Small intestine (tissue), 7 donors: ENCODE data around the gene JUNB. TPM values are rescaled to one million over a fixed set of nuclear protein-coding genes. Genes with fewer than 3 reads are reported as not detected.
"Not testable (repeated sequence)": the region's sequence is repeated elsewhere in the genome, so short reads cannot be mapped to it uniquely, and the experiment has no call there.

Source experiments
- DNase-seq, 2 donors: peaks; one replicate each; pipeline versions ENCODE4 v3.0.0 to v3.0.0-alpha.2; 2013
- FAIRE-seq: peaks from 2 replicates; lab custom pipeline; 2012; peaks lifted over from hg19 to GRCh38; lab: Jason Lieb, UNC
- H3K27ac ChIP-seq, 3 donors: one replicate each; pipeline ENCODE4 v1.5.1; 2013; ENCODE audit warnings: low read length in 2 of 3, mild to moderate bottlenecking in 2 of 3, control low read depth in 1 of 3, inconsistent platforms in 1 of 3, low read depth in 1 of 3, moderate library complexity in 1 of 3
- H3K27me3 ChIP-seq, 3 donors: one replicate each; pipeline ENCODE4 v1.6.1; 2013; ENCODE audit warnings: low read length in 3 of 3, inconsistent platforms in 1 of 3; ENCODE audit not compliant: control insufficient read depth in 3 of 3, insufficient read depth in 3 of 3
- H3K36me3 ChIP-seq, 3 donors: one replicate each; pipeline ENCODE4 v1.6.1; 2013; ENCODE audit warnings: low read length in 3 of 3, inconsistent platforms in 1 of 3, low read depth in 1 of 3, mild to moderate bottlenecking in 1 of 3, moderate library complexity in 1 of 3; ENCODE audit not compliant: control insufficient read depth in 3 of 3, insufficient read depth in 2 of 3
- H3K4me1 ChIP-seq, 3 donors: one replicate each; pipeline ENCODE4 v1.6.1; 2013; ENCODE audit warnings: low read length in 2 of 3, inconsistent platforms in 1 of 3, low read depth in 1 of 3, mild to moderate bottlenecking in 1 of 3, moderate library complexity in 1 of 3; ENCODE audit not compliant: control insufficient read depth in 3 of 3, insufficient read depth in 2 of 3
- H3K4me3 ChIP-seq, 3 donors: one replicate each; pipeline ENCODE4 v1.5.1; 2013; ENCODE audit warnings: low read length in 3 of 3, control low read depth in 1 of 3, inconsistent platforms in 1 of 3, low read depth in 1 of 3, mild to moderate bottlenecking in 1 of 3, moderate library complexity in 1 of 3
- H3K9me3 ChIP-seq, 2 donors: one replicate each; pipeline ENCODE4 v1.6.1; 2013; ENCODE audit warnings: low read depth in 1 of 2, low read length in 1 of 2; ENCODE audit not compliant: control insufficient read depth in 2 of 2, insufficient read depth in 1 of 2
- WGBS, 3 donors: extraction: QIAGEN DNeasy Blood & Tissue Kit; methylation state at CpG; one replicate each; pipeline ENCODE4 v1.1.7; 2013; 5-methylcytosine and 5-hydroxymethylcytosine counted together
- polyA plus RNA-seq, 4 donors: library from polyadenylated mRNA; stranded (reverse) in 3 of 4; unstranded in 1 of 4; fragments of 200-250 nt in 3 of 4; fragments of 120-200 nt in 1 of 4; gene quantifications; one replicate each; pipeline versions ENCODE4 v1.2.1 to v1.2.3, GENCODE V29; 2013
- donor health status: healthy with polysubstance abuse.
- donor health status: control.
- donor health status: control.
- donor health status: Bipolar disorder and iron deficiency.
- donor health status: healthy.

Gene JUNB
- polyA plus RNA-seq, 4 donors = 44.7 to 234 (median 135) TPM

DNA sequence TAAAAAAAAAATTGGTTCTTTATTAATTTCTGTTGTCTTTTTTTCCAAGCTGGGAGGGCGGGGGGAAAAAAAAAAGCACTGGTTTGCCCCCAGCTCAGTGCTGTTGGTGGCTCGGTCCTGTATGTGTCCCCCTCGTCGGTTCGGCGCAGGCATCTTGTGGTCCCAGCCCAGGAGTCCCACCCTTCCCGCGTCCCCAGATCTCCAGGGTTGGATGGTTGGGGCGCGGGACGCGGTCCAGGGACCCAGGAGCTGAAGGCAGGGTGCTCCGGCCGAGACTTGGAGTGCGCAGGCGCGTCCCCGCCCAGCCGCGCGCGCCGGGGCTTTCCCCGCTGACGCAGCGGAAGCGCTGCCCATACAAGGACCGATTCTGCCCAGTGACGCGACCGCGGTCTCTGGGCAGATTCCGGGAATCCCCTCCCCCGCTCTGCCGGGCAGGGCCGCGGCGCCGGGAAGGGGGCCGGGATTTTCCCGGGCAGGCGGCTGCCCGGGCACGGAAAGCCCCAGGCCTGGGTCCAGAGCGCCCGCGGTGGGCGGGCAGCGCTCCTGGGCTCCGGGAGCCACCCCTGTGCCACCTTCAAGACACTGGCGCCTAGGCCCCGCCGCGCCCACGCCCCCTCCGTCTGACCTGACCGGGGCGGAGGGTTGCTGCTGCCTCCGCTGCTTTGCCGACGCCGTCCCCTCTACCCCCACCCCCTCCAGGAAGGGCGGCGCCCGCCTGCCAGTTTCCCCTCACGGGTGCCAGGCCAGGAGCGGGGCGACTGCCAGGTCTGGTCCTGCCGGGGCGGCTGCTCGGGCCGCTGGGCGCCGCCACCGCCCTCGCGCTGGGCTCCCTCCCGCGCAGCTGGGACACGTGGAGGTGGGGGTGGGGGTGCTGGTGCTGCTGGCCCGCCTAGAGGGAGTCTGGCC lies 2.3 kb downstream of the JUNB start:
- Histone ChIP-seq H3K27ac (peak overlapping the region; percentile 98 to 99 (median 98)), H3K9me3 (no peaks in the 10 kb centered on the region), H3K36me3 (peaks cover 0 to 24% (median 0%) of the 10 kb centered on the region in 3 donors), H3K4me3 (peak overlapping the region; percentile 85 to 97 (median 89)), H3K27me3 (no peaks in the 10 kb centered on the region), H3K4me1 (peaks cover 0 to 46% (median under 1%) of the 10 kb centered on the region in 3 donors)
- 0 to 1% (median 1%) methylated on average over 69 to 81 of the region's 81 CpGs for WGBS, 3 donors
- no peak for FAIRE-seq
- DNase-seq = peak; percentile 94 to 98

DNA sequence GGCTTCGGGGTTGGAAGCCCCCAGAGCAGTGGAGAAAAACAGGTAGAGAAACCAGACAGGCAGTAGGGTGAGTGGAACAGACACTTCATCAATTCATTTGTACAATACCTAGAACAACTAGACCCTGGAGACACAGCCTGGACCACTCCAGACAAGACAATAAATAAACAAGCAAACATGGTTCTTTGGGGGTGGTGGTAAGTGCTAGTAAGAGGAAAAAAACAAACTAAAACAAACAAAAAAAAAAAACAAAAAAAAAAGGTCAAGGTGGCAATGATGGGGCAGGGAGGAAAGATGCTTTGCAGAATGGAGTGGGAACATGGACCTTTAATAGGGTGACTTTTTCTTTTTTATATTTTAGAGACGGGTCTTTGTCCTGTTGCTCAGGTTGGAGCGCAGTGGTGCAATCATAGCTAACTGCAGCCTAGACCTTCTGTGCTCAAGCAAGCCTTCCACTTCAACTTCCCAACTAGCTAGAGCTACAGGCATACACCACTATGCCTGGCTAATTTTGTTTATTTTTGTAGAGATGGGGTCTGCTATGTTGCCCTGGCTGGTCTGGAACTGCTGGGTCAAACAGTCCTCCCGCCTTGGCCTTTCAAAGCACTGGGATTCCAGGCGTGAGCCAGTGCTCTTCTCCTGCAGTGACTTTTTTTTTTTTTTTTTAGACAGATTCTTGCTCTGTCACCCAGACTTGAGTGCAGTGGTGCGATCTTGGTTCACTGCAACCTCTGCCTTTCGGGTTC lies 3.1 kb downstream of the JUNB start:
- no peak for FAIRE-seq
- DNase-seq = peak in 1 of 2 donors; percentile 52
- Histone ChIP-seq H3K27ac (peak overlapping the region; percentile 98 to 99 (median 98)), H3K4me1 (peaks cover 0 to 38% (median 0%) of the 10 kb centered on the region in 3 donors), H3K9me3 (no peaks in the 10 kb centered on the region), H3K4me3 (peak overlapping the region in 2 of 3 donors; percentile 89 to 97), H3K27me3 (no peaks in the 10 kb centered on the region), H3K36me3 (peaks cover 0 to 32% (median 0%) of the 10 kb centered on the region in 3 donors)
- WGBS, 3 donors = 63 to 68% (median 66%) methylated on average over 7 of the region's 7 CpGs

DNA sequence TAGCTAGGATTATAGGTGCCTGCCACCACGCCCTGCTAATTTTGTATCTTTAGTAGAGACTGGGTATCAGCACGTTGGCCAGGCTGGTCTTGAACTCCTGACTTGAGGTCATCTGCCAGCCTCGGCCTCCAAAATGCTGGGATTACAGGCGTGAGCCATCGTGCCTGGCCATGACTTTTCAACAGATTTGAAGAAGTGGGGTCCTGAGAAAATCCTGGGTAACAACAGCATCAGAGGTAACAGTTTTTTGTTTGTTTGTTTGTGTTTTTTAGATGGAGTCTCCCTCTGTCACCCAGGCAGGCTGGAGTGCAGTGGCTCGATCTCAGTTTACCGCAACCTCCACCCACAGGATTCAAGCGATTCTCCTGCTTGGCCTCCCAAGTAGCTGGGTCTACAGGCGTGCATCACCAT lies 3.7 kb downstream of the JUNB start:
- FAIRE-seq (no peak), DNase-seq (peak in 1 of 2 donors; percentile 22)
- no peaks in the 10 kb centered on the region for H3K9me3 ChIP-seq
- H3K36me3 ChIP-seq = peaks cover 2 to 38% (median 4%) of the 10 kb centered on the region in 3 donors
- WGBS, 3 donors = 81 to 91% (median 86%) methylated on average over 9 of the region's 9 CpGs
- H3K4me3 ChIP-seq = no peak overlapping the region
- peak overlapping the region in 2 of 3 donors; percentile 26 to 99 for H3K27ac ChIP-seq
- H3K4me1 ChIP-seq = peaks cover 0 to 40% (median 0%) of the 10 kb centered on the region in 3 donors
- H3K27me3 ChIP-seq = no peaks in the 10 kb centered on the region

DNA sequence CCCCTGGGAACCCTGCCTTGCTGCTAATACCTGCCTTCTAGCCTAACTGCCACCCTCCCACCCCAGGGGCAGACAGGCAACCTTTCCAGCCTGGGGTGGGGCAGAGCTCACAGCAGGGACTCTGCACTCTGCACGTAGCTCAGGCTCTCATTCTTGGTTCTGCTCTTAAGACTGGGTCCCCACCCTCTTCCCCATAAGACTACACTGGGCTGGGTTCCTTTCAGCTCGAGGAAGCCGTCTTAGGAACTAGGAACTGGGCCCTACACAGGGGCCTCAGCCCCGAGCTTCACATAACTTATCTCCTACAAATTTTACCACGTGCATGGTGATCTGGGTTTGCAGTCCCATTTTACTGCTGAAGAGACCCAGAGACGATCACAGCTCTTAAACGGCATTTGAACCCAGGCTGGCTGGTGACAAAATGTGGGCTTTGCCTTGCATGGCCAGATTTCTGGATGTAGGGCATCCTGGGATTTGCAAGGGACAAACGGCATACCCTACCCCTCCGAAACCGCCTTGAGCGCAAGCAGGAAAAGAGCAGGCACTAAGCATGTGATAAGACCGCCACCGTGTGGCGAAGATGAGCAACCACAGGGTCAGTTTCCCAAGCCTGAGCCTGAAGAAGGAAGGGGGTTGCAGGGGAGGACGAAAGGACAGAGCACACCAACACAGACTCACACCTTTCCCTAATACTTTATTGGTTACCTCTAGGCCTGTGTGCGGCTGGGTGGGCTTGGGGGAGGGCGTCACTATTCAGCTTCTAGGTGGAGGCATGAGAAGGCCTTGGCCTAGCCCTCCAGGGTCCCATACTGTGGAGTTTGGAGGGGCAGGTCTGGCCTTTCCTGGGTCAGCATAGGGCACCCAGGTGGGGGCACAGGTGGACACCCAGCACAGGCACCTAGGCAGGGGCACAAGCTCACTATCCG lies 5.1 kb downstream of the JUNB start:
- no peaks in the 10 kb centered on the region for H3K9me3 ChIP-seq
- WGBS, 3 donors = 4 to 6% (median 5%) methylated on average over 18 of the region's 18 CpGs
- DNase-seq = peak; percentile 94 to 95
- H3K4me1 ChIP-seq = peaks cover 0 to 37% (median 4%) of the 10 kb centered on the region in 3 donors
- H3K36me3 ChIP-seq = peaks cover 4 to 45% (median 5%) of the 10 kb centered on the region in 3 donors
- H3K4me3 ChIP-seq = peak overlapping the region in 1 of 3 donors; percentile 34
- no peaks in the 10 kb centered on the region for H3K27me3 ChIP-seq
- no peak for FAIRE-seq
- peak overlapping the region; percentile 86 to 99 (median 89) for H3K27ac ChIP-seq

DNA sequence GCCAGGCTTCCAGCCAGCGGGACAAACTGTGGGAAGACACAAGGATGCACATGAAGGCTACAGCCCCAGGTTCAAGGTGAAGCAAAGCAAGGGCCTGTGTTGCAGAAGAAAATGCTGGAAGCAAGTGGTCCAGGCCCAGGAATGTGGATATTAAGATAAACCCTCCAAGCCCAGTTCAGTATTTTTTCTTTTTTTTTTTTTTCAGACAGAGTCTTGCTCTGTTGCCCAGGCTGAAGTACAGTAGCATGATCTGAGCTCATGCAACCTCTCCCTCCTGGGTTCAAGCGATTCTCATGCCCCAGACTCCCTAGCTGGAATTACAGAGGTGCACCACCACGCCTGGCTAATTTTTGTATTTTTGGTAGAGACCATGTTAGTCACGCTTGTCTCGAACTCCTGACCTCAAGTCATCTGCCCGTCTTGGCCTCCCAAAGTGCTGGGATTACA lies 5.9 kb downstream of the JUNB start:
- FAIRE-seq (no peak), DNase-seq (no peak)
- H3K4me3 ChIP-seq = no peak overlapping the region
- WGBS, 3 donors = 91 to 94% (median 93%) methylated on average over 6 of the region's 6 CpGs
- peak overlapping the region in 1 of 3 donors; percentile 99 for H3K27ac ChIP-seq
- no peaks in the 10 kb centered on the region for H3K9me3 ChIP-seq
- H3K36me3 ChIP-seq = peaks cover 4 to 45% (median 5%) of the 10 kb centered on the region in 3 donors
- no peaks in the 10 kb centered on the region for H3K27me3 ChIP-seq
- H3K4me1 ChIP-seq = peaks cover 0 to 40% (median 4%) of the 10 kb centered on the region in 3 donors

DNA sequence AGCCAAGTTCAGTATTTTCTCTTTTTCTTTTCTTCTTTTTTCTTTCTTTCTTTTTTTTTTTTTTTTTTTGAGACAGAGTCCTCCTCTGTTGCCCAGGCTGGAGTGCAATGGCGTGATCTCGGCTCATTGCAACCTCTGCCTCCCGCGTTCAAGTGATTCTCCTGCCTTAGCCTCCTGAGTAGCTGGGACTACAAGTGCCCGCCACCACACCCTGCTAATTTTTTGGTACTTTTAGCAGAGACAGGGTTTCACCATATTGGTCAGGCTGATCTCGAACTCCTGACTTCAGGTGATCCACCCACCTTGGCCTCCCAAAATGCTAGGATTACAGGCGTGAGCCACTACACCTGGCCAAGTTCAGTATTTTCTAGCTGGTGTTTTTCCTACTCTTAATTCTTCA lies 6.3 kb downstream of the JUNB start:
- not testable (repeated sequence) for H3K27me3 ChIP-seq, H3K4me3 ChIP-seq, H3K27ac ChIP-seq, DNase-seq, FAIRE-seq, H3K9me3 ChIP-seq
- peaks cover 4 to 42% (median 5%) of the 10 kb centered on the region in 3 donors for H3K36me3 ChIP-seq
- H3K4me1 ChIP-seq = peaks cover 2 to 44% (median 4%) of the 10 kb centered on the region in 3 donors
- WGBS, 3 donors = 93 to 96% (median 96%) methylated on average over 7 of the region's 7 CpGs

DNA sequence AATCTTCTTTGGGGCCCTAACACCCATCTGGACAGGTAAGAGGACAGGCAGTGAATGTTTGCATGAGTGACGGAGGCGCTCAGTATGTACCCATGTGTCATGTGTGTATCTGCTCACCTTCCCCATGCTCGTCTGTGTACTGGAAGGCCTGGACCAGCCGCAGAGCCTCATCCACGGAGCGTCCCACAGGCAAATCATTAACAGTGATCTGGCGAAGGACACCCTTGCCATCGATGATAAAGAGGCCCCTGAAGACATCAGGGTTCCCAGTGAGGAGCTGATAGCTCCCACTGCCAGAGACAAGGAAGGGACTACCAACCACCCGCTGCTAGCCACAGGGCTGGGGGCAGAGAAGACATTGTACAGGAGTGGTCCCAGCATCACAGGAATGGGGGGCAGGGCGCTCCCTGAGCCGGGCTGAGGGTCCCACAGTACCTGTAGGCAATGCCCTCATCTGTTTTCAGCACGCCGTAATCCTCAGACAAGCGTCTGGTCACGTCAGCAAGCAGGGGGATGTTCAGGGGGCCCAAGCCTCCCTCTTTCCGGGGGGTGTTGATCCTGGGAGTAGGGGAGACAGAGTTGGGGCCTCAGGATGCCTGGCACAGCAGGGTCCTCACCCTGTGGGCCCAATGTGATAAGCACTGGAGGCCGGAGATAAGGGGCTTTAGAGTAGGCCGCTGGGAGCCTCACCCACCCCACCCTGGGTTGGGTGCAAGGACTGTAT lies 8.6 kb downstream of the JUNB start:
- Histone ChIP-seq H3K4me3 (peak overlapping the region in 1 of 3 donors; percentile 86), H3K27me3 (no peaks in the 10 kb centered on the region), H3K27ac (no peak overlapping the region), H3K9me3 (no peaks in the 10 kb centered on the region), H3K4me1 (peaks cover 3 to 35% (median 4%) of the 10 kb centered on the region in 3 donors), H3K36me3 (peaks cover 4 to 38% (median 5%) of the 10 kb centered on the region in 3 donors)
- DNase-seq = no peak
- no peak for FAIRE-seq
- WGBS, 3 donors = 67 to 84% (median 79%) methylated on average over 18 of the region's 18 CpGs
